GM23248 (cell line): ENCODE results near the gene ZBTB20. TPM values are rescaled to one million over a fixed set of nuclear protein-coding genes. Genes with fewer than 3 reads are reported as not detected.

Source experiments
- DNase-seq: peaks from one replicate; pipeline ENCODE4 v3.0.0-alpha.2; 2015
- H2AFZ ChIP-seq: fragments of 200-600 bp; sonication (generic); 2 replicates; pipeline ENCODE4 v1.6.1; 2016; ENCODE audit warnings: antibody characterized with exemption
- H3F3A ChIP-seq: fragments of 200-600 bp; sonication (generic); 2 replicates; pipeline ENCODE4 v1.6.1; 2016; ENCODE audit warnings: mild to moderate bottlenecking, antibody characterized with exemption, mixed run types; ENCODE audit not compliant: insufficient read depth
- H3K27ac ChIP-seq: fragments of 200-600 bp; sonication (generic); 2 replicates; pipeline ENCODE4 v1.5.1; 2016; ENCODE audit warnings: mild to moderate bottlenecking
- H3K27me3 ChIP-seq: fragments of 200-600 bp; sonication (generic); replicated peaks from 2 replicates; pipeline ENCODE4 v1.6.1; 2016; ENCODE audit warnings: mild to moderate bottlenecking; ENCODE audit not compliant: insufficient read depth
- H3K36me3 ChIP-seq: fragments of 200-600 bp; sonication (generic); 2 replicates; pipeline ENCODE4 v1.6.1; 2016; ENCODE audit warnings: low read depth, mild to moderate bottlenecking
- H3K4me1 ChIP-seq: fragments of 200-600 bp; sonication (generic); 2 replicates; pipeline ENCODE4 v1.6.1; 2016; ENCODE audit warnings: mild to moderate bottlenecking; ENCODE audit not compliant: insufficient read depth
- H3K4me2 ChIP-seq: fragments of 200-600 bp; sonication (generic); one replicate; pipeline ENCODE4 v1.6.1; 2016; ENCODE audit warnings: mild to moderate bottlenecking; ENCODE audit not compliant: unreplicated experiment
- H3K4me3 ChIP-seq: fragments of 200-600 bp; sonication (generic); 2 replicates; pipeline ENCODE4 v1.5.1; 2016; ENCODE audit warnings: mild to moderate bottlenecking
- H3K79me2 ChIP-seq: fragments of 200-600 bp; sonication (generic); 2 replicates; pipeline ENCODE4 v1.6.1; 2016; ENCODE audit warnings: mild to moderate bottlenecking; ENCODE audit not compliant: insufficient read depth
- H3K9ac ChIP-seq: fragments of 200-600 bp; sonication (generic); 2 replicates; pipeline ENCODE4 v1.6.1; 2016; ENCODE audit warnings: mild to moderate bottlenecking
- H3K9me2 ChIP-seq: fragments of 200-600 bp; sonication (generic); 2 replicates; pipeline ENCODE4 v1.6.1; 2016; ENCODE audit warnings: mixed run types, mild to moderate bottlenecking, moderate library complexity; ENCODE audit not compliant: insufficient read depth
- H3K9me3 ChIP-seq: fragments of 200-600 bp; sonication (generic); one replicate; pipeline ENCODE4 v1.6.1; 2017; ENCODE audit warnings: low read depth
- H4K20me1 ChIP-seq: fragments of 200-600 bp; sonication (generic); 2 replicates; pipeline ENCODE4 v1.6.0; 2016; ENCODE audit not compliant: insufficient read depth
- EZH2 ChIP-seq: fragments of 200-600 bp; sonication (generic); IDR thresholded peaks from 2 replicates; pipeline ENCODE4 v1.6.1; 2018; ENCODE audit warnings: antibody characterized with exemption, mild to moderate bottlenecking; ENCODE audit not compliant: insufficient read depth, poor library complexity, severe bottlenecking
- EZH2phosphoT487 ChIP-seq: fragments of 200-600 bp; sonication (generic); IDR thresholded peaks from 2 replicates; pipeline ENCODE4 v1.6.1; 2018; ENCODE audit warnings: antibody characterized with exemption, moderate library complexity, mild to moderate bottlenecking, low read depth; ENCODE audit not compliant: insufficient read depth
- WGBS, 2 experiments: methylation state at CpG; one replicate each; pipeline ENCODE4 v1.1.6; 2015 to 2017; ENCODE audit warnings: low lambda C conversion rate in 2 of 2, low coverage in 1 of 2; ENCODE audit errors: missing lambda C conversion rate in 2 of 2; 5-methylcytosine and 5-hydroxymethylcytosine counted together
- in situ Hi-C: fragments of 300-500 bp; cut with MboI; formaldehyde crosslinking; loops from 2 replicates; pipeline ENCODE4 v1.15.0; 2020
- polyA plus RNA-seq: library from polyadenylated mRNA; unstranded; fragments of >200 nt; fragmentation: Nextera tagmentation; extraction: Ambion mirVana; gene quantifications from 2 replicates; pipeline ENCODE4 v1.2.1, GENCODE V29; 2016
- total RNA-seq: library from RNA; depleted of rRNA; stranded (reverse); fragments of >200 nt; shearing (Covaris generic); gene quantifications from 2 replicates; pipeline ENCODE4 v1.2.3, GENCODE V29; 2014; rRNA removed

The ZBTB20 gene
- 6.3 and 9.2 TPM in 2 replicates for total RNA-seq
- 10.5 and 12.2 TPM in 2 replicates for polyA plus RNA-seq

GRCh38 chr3:115146418-115147328 is at the start of gene ZBTB20:
Gene ZBTB20 (minus strand): TSS chr3:115147288.
- Histone ChIP-seq H2AFZ (peak within 1 kb of the TSS; percentile 86), H3K9me3 (no peaks in the 10 kb centered on the region), H3K36me3 (no peaks in the 10 kb centered on the region), H3K9me2 (no peaks in the 10 kb centered on the region), H3K4me1 (peaks cover 11% of the 10 kb centered on the region), H3F3A (peaks cover 18% of the 10 kb centered on the region), H3K9ac (peak within 1 kb of the TSS; percentile 98), H3K4me3 (peak within 1 kb of the TSS; percentile 86), H3K4me2 (peak within 1 kb of the TSS; percentile 94), H3K27ac (peak within 1 kb of the TSS; percentile 96), H4K20me1 (no peaks in the 10 kb centered on the region), H3K79me2 (peaks cover 30% of the 10 kb centered on the region), H3K27me3 (no peaks in the 10 kb centered on the region)
- in situ Hi-C loops, result no loop called here
- no peak for TF ChIP-seq EZH2
- no peak for TF ChIP-seq EZH2phosphoT487
- DNase-seq, result peak; percentile 90
- WGBS, 2 experiments, result 2% methylated on average over 21 to 51 of the region's 72 CpGs

- H3K27ac ChIP-seq, result no peak overlapping the region
- H3K79me2 ChIP-seq, result no peaks in the 10 kb centered on the region
- in situ Hi-C loops, result no loop called here
- H3K27me3 ChIP-seq, result no peaks in the 10 kb centered on the region
- no peaks in the 10 kb centered on the region for H3K4me1 ChIP-seq
- H4K20me1 ChIP-seq, result no peaks in the 10 kb centered on the region
- no peak overlapping the region for H3K9ac ChIP-seq
- H3F3A ChIP-seq, result no peaks in the 10 kb centered on the region
- H3K36me3 ChIP-seq, result no peaks in the 10 kb centered on the region
- no peak overlapping the region for H3K4me2 ChIP-seq
- 82 to 87% methylated on average over 4 of the region's 4 CpGs for WGBS, 2 experiments
- H2AFZ ChIP-seq, result no peak overlapping the region
- no peak overlapping the region for H3K4me3 ChIP-seq
- DNase-seq, result no peak
- no peak for TF ChIP-seq EZH2
- no peak for TF ChIP-seq EZH2phosphoT487
- no peaks in the 10 kb centered on the region for H3K9me3 ChIP-seq
- H3K9me2 ChIP-seq, result no peaks in the 10 kb centered on the region
Observed at GRCh38 chr3:115194476-115194875, 47.4 kb upstream of the ZBTB20 start.

DNA sequence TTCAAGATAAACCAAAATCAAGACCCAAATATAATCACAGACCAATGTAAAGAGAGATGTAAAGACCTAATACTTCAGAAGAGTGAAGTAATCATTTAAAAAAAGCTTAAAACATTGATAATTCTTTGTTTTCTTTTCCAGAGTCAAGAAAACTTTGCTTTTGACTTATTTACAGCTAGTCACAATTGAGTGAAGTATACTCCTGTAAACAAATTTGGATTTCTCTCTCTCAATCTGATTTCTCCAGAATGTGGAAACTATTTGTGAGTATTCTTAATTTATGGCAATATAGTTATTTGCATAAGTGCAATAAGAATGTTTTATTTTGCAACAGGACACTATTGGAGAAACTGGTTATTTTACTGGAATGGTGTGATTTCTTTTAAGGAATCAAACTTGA is 43.7 kb upstream of the ZBTB20 start:
- Histone ChIP-seq H4K20me1 (no peaks in the 10 kb centered on the region), H3K9me2 (no peaks in the 10 kb centered on the region), H3K27me3 (no peaks in the 10 kb centered on the region), H3K4me1 (no peaks in the 10 kb centered on the region), H2AFZ (no peak overlapping the region), H3K4me3 (no peak overlapping the region), H3K36me3 (no peaks in the 10 kb centered on the region), H3K9ac (no peak overlapping the region), H3K27ac (no peak overlapping the region), H3F3A (no peaks in the 10 kb centered on the region), H3K9me3 (no peaks in the 10 kb centered on the region), H3K4me2 (no peak overlapping the region), H3K79me2 (no peaks in the 10 kb centered on the region)
- DNase-seq, result no peak
- TF ChIP-seq EZH2phosphoT487 (no peak), EZH2 (no peak)
- in situ Hi-C loops, result no loop called here

- Histone ChIP-seq H3K9me2 (no peaks in the 10 kb centered on the region), H3K9me3 (no peaks in the 10 kb centered on the region), H3K27ac (no peak overlapping the region), H3K4me2 (no peak overlapping the region), H2AFZ (no peak overlapping the region), H4K20me1 (no peaks in the 10 kb centered on the region), H3F3A (no peaks in the 10 kb centered on the region), H3K4me3 (no peak overlapping the region), H3K27me3 (no peaks in the 10 kb centered on the region), H3K79me2 (no peaks in the 10 kb centered on the region), H3K36me3 (no peaks in the 10 kb centered on the region), H3K9ac (no peak overlapping the region), H3K4me1 (no peaks in the 10 kb centered on the region)
- 54 to 57% methylated on average over 4 of the region's 4 CpGs for WGBS, 2 experiments
- TF ChIP-seq EZH2 (no peak), EZH2phosphoT487 (no peak)
- in situ Hi-C loops, result no loop called here
- no peak for DNase-seq
Observed at GRCh38 chr3:115187149-115187757, 40.2 kb upstream of the ZBTB20 start.
